Measurements from ENCODE around the gene APBA1.

APBA1 gene

DNA sequence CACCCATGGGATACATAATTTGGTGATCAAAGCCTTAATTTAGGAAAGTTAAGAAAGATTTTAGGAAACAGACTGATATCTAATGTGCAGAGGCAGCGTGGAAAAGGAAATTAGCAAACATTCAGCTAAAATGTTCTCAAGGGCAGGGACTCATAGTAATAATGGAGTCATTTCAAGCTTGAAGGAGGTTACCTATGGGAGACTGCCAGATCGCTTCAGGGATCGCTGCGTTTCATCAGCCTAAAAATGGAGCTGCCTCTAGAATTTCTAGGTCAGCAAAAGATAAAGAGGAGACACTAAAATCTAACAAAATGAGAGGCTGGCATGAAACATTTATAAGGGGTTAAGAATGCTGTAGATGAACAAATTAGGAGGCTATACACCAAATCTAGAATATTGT, 115.5 kb downstream of the APBA1 start:
- DNase-seq (ENCODE audit: low read depth, low spot score): no peak
- TF ChIP-seq, protein P1, sequence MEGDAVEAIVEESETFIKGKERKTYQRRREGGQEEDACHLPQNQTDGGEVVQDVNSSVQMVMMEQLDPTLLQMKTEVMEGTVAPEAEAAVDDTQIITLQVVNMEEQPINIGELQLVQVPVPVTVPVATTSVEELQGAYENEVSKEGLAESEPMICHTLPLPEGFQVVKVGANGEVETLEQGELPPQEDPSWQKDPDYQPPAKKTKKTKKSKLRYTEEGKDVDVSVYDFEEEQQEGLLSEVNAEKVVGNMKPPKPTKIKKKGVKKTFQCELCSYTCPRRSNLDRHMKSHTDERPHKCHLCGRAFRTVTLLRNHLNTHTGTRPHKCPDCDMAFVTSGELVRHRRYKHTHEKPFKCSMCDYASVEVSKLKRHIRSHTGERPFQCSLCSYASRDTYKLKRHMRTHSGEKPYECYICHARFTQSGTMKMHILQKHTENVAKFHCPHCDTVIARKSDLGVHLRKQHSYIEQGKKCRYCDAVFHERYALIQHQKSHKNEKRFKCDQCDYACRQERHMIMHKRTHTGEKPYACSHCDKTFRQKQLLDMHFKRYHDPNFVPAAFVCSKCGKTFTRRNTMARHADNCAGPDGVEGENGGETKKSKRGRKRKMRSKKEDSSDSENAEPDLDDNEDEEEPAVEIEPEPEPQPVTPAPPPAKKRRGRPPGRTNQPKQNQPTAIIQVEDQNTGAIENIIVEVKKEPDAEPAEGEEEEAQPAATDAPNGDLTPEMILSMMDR (IDR thresholded peaks at IDR 0.05; ENCODE audit: low read depth, low read length): no peak
- no peak overlapping the region for H3K4me3 ChIP-seq (ENCODE audit: low read depth, low read length)
- in situ Hi-C loops (cut with HindIII; ENCODE audit: low sequenced_read_pairs): no loop called here

DNA sequence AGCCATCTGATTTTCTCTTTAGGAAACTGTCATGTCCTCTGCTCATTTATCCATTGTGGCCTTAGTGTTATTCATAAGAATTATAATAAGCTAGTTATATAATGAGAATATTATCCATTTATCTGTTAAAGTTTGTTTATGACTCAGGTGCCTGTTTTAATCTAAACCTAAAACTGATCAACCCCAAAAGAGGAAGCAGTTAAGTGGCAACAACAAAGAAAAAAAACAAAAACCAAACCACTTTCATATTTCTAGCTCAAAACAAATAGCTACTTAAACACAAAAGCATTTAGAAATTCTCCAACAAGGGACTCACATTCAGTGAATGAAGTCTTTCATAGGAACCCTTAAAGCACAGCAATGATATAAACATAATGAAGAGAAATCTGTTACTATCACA, 116.4 kb downstream of the APBA1 start:
- in situ Hi-C loops (cut with HindIII; ENCODE audit: low sequenced_read_pairs): no loop called here
- TF ChIP-seq, protein P1 (IDR thresholded peaks at IDR 0.05; ENCODE audit: low read depth, low read length): no peak
- H3K4me3 ChIP-seq (ENCODE audit: low read depth, low read length): no peak overlapping the region

DNA sequence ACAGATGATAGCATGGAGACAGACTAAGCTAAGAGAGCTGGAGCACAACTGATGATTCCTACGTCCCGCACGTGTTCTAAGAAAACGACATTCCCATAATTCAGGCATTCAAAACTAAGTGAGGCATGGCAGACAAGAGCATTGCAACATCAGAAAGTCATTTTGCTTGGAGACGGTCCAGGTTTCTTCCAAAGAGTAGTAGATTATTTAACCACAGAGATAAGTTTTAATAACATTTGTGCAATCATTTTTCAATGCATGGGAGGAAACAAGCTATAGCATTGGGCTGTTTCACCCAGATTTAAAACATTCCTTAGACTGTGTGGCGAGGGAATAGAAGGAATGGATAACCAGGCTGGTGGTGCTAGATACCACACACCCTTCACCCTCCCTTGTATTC, 117.2 kb downstream of the APBA1 start:
- peak; percentile 76 for DNase-seq (ENCODE audit: low read depth, low spot score)
- H3K4me3 ChIP-seq (ENCODE audit: low read depth, low read length): no peak overlapping the region
- in situ Hi-C loops (cut with HindIII; ENCODE audit: low sequenced_read_pairs): no loop called here
- TF ChIP-seq, protein P1 (IDR thresholded peaks at IDR 0.05; ENCODE audit: low read depth, low read length): no peak

More for the DNA sequence above, 116.4 kb downstream of the APBA1 start:
- no peak for DNase-seq (ENCODE audit: low read depth, low spot score)

DNA sequence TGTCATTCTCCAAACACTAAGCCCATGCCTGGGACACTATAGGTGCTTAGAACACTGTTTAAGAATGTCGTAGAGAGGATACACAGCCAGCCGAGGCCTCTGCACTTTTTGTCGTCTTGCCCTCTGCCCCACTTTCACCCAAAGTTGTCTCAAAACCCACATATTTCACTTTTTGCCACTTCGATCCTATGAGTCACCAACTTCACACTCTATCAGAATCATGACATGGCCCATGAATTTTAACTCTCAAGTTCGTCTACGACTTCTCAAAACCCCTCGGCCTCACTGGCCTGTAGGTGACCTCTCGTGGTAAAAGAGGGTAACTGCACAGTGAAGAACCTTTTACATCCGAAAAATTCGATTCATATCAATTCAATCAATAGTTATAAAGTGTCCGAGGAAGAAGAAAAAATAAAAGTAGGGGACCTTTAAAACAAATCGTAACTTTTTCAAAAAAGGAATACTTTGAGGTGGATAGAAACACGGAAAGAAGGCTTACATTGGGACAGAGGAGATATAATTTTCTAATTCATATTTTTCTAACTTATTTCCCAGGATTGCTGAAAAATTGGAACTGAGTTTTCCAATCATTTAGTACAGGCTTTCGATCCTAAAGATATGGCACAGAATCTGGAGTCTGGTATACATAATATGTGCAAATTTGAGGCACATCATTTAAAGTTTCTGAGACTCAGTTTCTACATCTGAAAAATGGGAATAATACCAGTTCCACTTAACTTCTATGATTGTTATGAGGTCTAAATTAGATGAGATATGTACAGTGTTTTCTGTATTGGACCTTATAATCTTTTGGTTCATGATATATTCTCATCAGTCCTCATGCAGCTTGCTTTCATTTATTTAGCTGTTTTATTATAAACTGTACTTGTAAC, 122.6 kb downstream of the APBA1 start:
- in situ Hi-C loops (cut with HindIII; ENCODE audit: low sequenced_read_pairs): no loop called here
- H3K4me3 ChIP-seq (ENCODE audit: low read depth, low read length): no peak overlapping the region
- peak; percentile 57 for DNase-seq (ENCODE audit: low read depth, low spot score)
- TF ChIP-seq, protein P1 (IDR thresholded peaks at IDR 0.05; ENCODE audit: low read depth, low read length): peak; percentile 87

DNA sequence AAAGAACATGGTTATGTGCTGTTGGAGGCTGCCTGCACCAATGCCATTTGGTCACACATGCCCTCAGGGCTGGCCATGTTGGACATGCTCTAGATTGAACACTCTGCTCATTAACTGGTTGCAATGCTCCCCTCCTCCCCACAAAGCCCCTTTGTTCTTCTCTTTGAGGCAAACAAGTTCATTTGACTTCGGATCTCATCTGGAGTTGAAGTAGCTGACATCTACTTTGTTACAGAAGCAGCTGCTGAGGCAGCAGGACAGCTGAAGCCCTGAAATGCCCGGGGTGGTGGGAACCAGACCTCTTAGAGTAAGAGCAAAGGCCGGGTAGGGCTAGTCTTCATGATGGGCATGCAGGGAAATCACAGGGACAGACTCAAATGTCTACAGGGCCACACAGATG, 123.5 kb downstream of the APBA1 start:
- no peak overlapping the region for H3K4me3 ChIP-seq (ENCODE audit: low read depth, low read length)
- TF ChIP-seq, protein P1 (IDR thresholded peaks at IDR 0.05; ENCODE audit: low read depth, low read length): no peak
- in situ Hi-C loops (cut with HindIII; ENCODE audit: low sequenced_read_pairs): no loop called here
- DNase-seq (ENCODE audit: low read depth, low spot score): no peak

DNA sequence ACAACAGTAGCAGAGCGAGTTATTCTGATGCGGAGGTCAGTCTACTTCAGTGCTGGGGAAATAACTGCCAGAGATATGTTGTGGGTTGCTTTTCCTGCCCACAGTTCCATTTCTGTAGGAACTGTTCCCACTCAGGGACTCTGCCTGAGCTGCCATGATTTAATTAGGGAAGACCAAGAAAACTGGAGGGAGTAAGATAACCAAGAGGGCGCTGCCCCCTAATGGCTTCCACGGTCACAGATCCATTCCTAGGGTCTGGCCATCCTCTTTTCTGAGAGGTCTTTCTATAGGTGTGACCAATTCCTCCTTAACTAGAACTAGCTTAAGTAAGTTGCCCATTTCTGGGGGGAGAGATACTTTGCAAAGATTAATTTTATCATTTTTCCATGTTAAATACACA, 125.9 kb downstream of the APBA1 start:
- peak; percentile 27 for DNase-seq (ENCODE audit: low read depth, low spot score)
- no peak overlapping the region for H3K4me3 ChIP-seq (ENCODE audit: low read depth, low read length)
- TF ChIP-seq, protein P1 (IDR thresholded peaks at IDR 0.05; ENCODE audit: low read depth, low read length): peak; percentile 62
- in situ Hi-C loops (cut with HindIII; ENCODE audit: low sequenced_read_pairs): no loop called here
